H1 (cell line): ENCODE measurements around the gene NCKAP1. TPM values are rescaled to one million over a fixed set of nuclear protein-coding genes. Genes with fewer than 3 reads are reported as not detected.

Source experiments
- CBX8 ChIP-seq: fragments of 300-800, 300-1000 bp; sonication (generic); IDR thresholded peaks from 2 replicates; pipeline ENCODE4 v1.7.1; 2016; ENCODE audit warnings: low read depth, low read length, borderline replicate concordance
- SP1 ChIP-seq: IDR thresholded peaks from 2 replicates; pipeline ENCODE4 v1.6.1; 2011; ENCODE audit warnings: low read depth, low read length
- polyA plus RNA-seq, 7 experiments: library from polyadenylated mRNA; depleted of rRNA in 3 of 7; stranded (reverse) in 5 of 7; unstranded in 2 of 7; fragments of >200 nt in 5 of 7; fragments of 200-250 nt in 2 of 7; gene quantifications; 1 replicate in 5 of 7; 2 replicates in 1 of 7; 4 replicates in 1 of 7; pipeline versions ENCODE4 v1.2.1 to v1.2.3, GENCODE V29; 2011 to 2013; ENCODE audit warnings: missing spikeins in 2 of 7, mixed read lengths in 2 of 7
- total RNA-seq: library from RNA; stranded (reverse); fragmentation: NEBNext Ultra II Directional; extraction: Animal tissue kit (Norgen Biotek cat#: 25700); gene quantifications from 2 replicates; pipeline ENCODE4 v1.2.1, GENCODE V29; 2021

The NCKAP1 gene
- total and polyA plus RNA-seq, 2 of the 8 experiments (the other 6 are each of a cell fraction or from before 2014, with no cell fraction given): 90.8 to 173 TPM

DNA sequence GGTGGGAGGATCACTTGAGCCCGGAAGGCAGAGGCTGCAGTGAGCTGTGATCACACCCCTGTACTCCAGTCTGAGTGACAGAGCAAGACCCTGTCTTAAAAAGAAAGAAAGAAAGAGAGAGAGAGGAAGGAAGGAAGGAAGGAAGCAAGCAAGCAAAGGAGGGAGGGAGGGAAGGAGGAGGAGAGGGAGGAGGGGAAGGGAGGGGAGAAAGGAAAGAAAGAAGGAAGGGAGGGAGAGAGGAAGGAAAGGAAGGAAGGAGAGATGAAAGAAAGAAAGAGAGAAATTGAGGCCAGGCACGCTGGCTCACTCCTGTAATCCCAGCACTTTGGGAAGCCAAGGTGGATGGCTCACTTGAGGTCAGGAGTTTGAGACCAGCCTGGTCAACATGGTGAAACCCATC is 2.3 kb upstream of the NCKAP1 start (continued):
- no peak for TF ChIP-seq SP1
- no peak for TF ChIP-seq CBX8
